GM23338 (cell line): ENCODE results near the gene ACSBG1. TPM values are rescaled to one million over a fixed set of nuclear protein-coding genes. Genes with fewer than 3 reads are reported as not detected.

Experiments used
- ATAC-seq: fragments of 200-7000 bp; cut with Tn5 transposase; 3 replicates; pipeline ENCODE4 v1.9.1; 2020
- DNase-seq: peaks from one replicate; pipeline ENCODE4 v3.0.0-alpha.2; 2015; ENCODE audit warnings: low spot score
- H2AFZ ChIP-seq: fragments of 200-600 bp; sonication (generic); 2 replicates; pipeline ENCODE4 v1.8.0; 2016; ENCODE audit warnings: antibody characterized with exemption, mild to moderate bottlenecking, moderate library complexity
- H3F3A ChIP-seq: fragments of 200-600 bp; sonication (generic); replicated peaks from 2 replicates; pipeline ENCODE4 v1.8.0; 2017; ENCODE audit warnings: antibody characterized with exemption, mixed run types, low read depth
- H3K27ac ChIP-seq: fragments of 200-600 bp; sonication (generic); 2 replicates; pipeline ENCODE4 v1.6.1; 2016; ENCODE audit warnings: low read depth
- H3K27me3 ChIP-seq: fragments of 200-600 bp; sonication (generic); 2 replicates; pipeline ENCODE4 v1.8.0; 2016; ENCODE audit warnings: mild to moderate bottlenecking, mixed run types, moderate library complexity; ENCODE audit not compliant: insufficient read depth
- H3K36me3 ChIP-seq: fragments of 200-600 bp; sonication (generic); 2 replicates; pipeline ENCODE4 v1.8.0; 2016; ENCODE audit warnings: mild to moderate bottlenecking; ENCODE audit not compliant: insufficient read depth
- H3K4me1 ChIP-seq: fragments of 200-600 bp; sonication (generic); 2 replicates; pipeline ENCODE4 v1.8.0; 2016; ENCODE audit warnings: mild to moderate bottlenecking, moderate library complexity; ENCODE audit not compliant: insufficient read depth
- H3K4me2 ChIP-seq: fragments of 200-600 bp; sonication (generic); 2 replicates; pipeline ENCODE4 v1.7.1; 2017; ENCODE audit warnings: mixed run types
- H3K4me3 ChIP-seq: fragments of 200-600 bp; sonication (generic); 2 replicates; pipeline ENCODE4 v1.6.1; 2016; ENCODE audit warnings: mixed run types
- H3K79me2 ChIP-seq: fragments of 200-600 bp; sonication (generic); replicated peaks from 2 replicates; pipeline ENCODE4 v1.8.0; 2017; ENCODE audit warnings: mild to moderate bottlenecking; ENCODE audit not compliant: insufficient read depth
- H3K9me2 ChIP-seq: fragments of 200-600 bp; sonication (generic); 2 replicates; pipeline ENCODE4 v1.8.0; 2017; ENCODE audit not compliant: insufficient read depth
- H4K20me1 ChIP-seq: fragments of 200-600 bp; sonication (generic); replicated peaks from 2 replicates; pipeline ENCODE4 v1.8.0; 2017; ENCODE audit warnings: mild to moderate bottlenecking; ENCODE audit not compliant: insufficient read depth
- H3K27ac Mint-ChIP-seq: 2 replicates; pipeline ENCODE4 v1.8.0; 2020; ENCODE audit warnings: inconsistent platforms, mild to moderate bottlenecking, moderate library complexity, mixed read lengths
- H3K27me3 Mint-ChIP-seq: 3 replicates; pipeline ENCODE4 v1.8.0; 2022; ENCODE audit warnings: low read depth, mild to moderate bottlenecking, moderate library complexity, mixed read lengths, inconsistent platforms; ENCODE audit not compliant: insufficient read depth, poor library complexity
- H3K36me3 Mint-ChIP-seq: 3 replicates; pipeline ENCODE4 v1.8.0; 2021; ENCODE audit warnings: low read depth, mild to moderate bottlenecking, inconsistent platforms, moderate library complexity, mixed read lengths
- H3K4me1 Mint-ChIP-seq: 3 replicates; pipeline ENCODE4 v1.8.0; 2020; ENCODE audit warnings: mild to moderate bottlenecking, inconsistent platforms, mixed read lengths
- H3K4me3 Mint-ChIP-seq: 3 replicates; pipeline ENCODE4 v1.8.0; 2021; ENCODE audit warnings: moderate library complexity, mild to moderate bottlenecking, inconsistent platforms, mixed read lengths
- H3K9me3 Mint-ChIP-seq: 3 replicates; pipeline ENCODE4 v1.8.0; 2020; ENCODE audit warnings: moderate library complexity, mild to moderate bottlenecking, inconsistent platforms, mixed read lengths
- CTCF ChIP-seq, 2 experiments: fragments of 200-600 bp in 1 of 2; sonication (generic) in 1 of 2; conservative IDR thresholded peaks; 2 replicates each; pipeline versions ENCODE4 v1.5.1 to v1.6.1; 2016 to 2017; ENCODE audit warnings: antibody characterized with exemption in 2 of 2, low read depth in 2 of 2, mild to moderate bottlenecking in 2 of 2, moderate library complexity in 1 of 2
- EZH2 ChIP-seq: fragments of 200-600 bp; sonication (generic); IDR thresholded peaks from one replicate; pipeline ENCODE4 v1.8.0; 2017; ENCODE audit warnings: antibody characterized with exemption, mild to moderate bottlenecking, low read depth; ENCODE audit not compliant: unreplicated experiment
- EZH2phosphoT487 ChIP-seq: fragments of 200-600 bp; sonication (generic); IDR thresholded peaks from one replicate; pipeline ENCODE4 v1.8.1; 2018; ENCODE audit warnings: antibody characterized with exemption; ENCODE audit not compliant: unreplicated experiment
- POLR2AphosphoS5 ChIP-seq: IDR thresholded peaks from 2 replicates; pipeline ENCODE4 v1.6.1; 2016; ENCODE audit warnings: antibody characterized with exemption, low read depth
- REST ChIP-seq: IDR thresholded peaks from one replicate; pipeline ENCODE4 v1.6.1; 2018; ENCODE audit warnings: antibody characterized with exemption; ENCODE audit not compliant: unreplicated experiment
- ZNF331 ChIP-seq: fragments of 250-450 bp; sonication (Bioruptor Pico); IDR thresholded peaks from 2 replicates; pipeline ENCODE4 v1.5.0; 2020; ENCODE audit warnings: low read depth, mild to moderate bottlenecking, moderate library complexity
- polyA plus RNA-seq: library from polyadenylated mRNA; unstranded; fragments of >200 nt; fragmentation: Nextera tagmentation; extraction: Ambion mirVana; gene quantifications from 2 replicates; pipeline ENCODE4 v1.2.1, GENCODE V29; 2016
- total RNA-seq: library from RNA; depleted of rRNA; stranded (reverse); fragments of >200 nt; shearing (Covaris generic); gene quantifications from 2 replicates; pipeline ENCODE4 v1.2.3, GENCODE V29; 2014

Gene ACSBG1
- total and polyA plus RNA-seq, 2 experiments from 2014 or later: 1.9 to 10.0 TPM

GRCh38 chr15:78243058-78243457 is 8.7 kb upstream of the ACSBG1 start:
- H3K36me3 Mint-ChIP-seq: no peaks in the 10 kb centered on the region
- Histone ChIP-seq H3F3A (no peaks in the 10 kb centered on the region), H3K4me2 (peak overlapping the region; percentile 75), H4K20me1 (no peaks in the 10 kb centered on the region), H2AFZ (peak overlapping the region; percentile 84), H3K9me2 (no peaks in the 10 kb centered on the region), H3K27ac (peak overlapping the region; percentile 91), H3K36me3 (no peaks in the 10 kb centered on the region), H3K4me3 (no peak overlapping the region), H3K27me3 (no peaks in the 10 kb centered on the region), H3K79me2 (no peaks in the 10 kb centered on the region), H3K4me1 (peaks cover 25% of the 10 kb centered on the region)
- DNase-seq (no peak), ATAC-seq (no peak)
- no peak overlapping the region for H3K4me3 Mint-ChIP-seq
- TF ChIP-seq REST: no peak
- TF ChIP-seq EZH2phosphoT487: no peak
- no peak for TF ChIP-seq ZNF331
- no peak for TF ChIP-seq POLR2AphosphoS5
- H3K9me3 Mint-ChIP-seq: peaks cover 9% of the 10 kb centered on the region; the same call in 2 of the 3 replicates
- H3K4me1 Mint-ChIP-seq: peaks cover 30% of the 10 kb centered on the region
- H3K27ac Mint-ChIP-seq: no peak overlapping the region
- peaks cover 9% of the 10 kb centered on the region for H3K27me3 Mint-ChIP-seq

GRCh38 chr15:78242128-78242527 is 7.8 kb upstream of the ACSBG1 start:
- DNase-seq: peak; percentile 79
- peak; percentile 64 for ATAC-seq
- H3K4me3 ChIP-seq: no peak overlapping the region
- H3K27ac Mint-ChIP-seq: no peak overlapping the region
- H3K36me3 ChIP-seq: no peaks in the 10 kb centered on the region
- H3K27ac ChIP-seq: 0 out of 2 replicates have a peak overlapping the region, but pooled peaks have one; percentile 34
- peaks cover 25% of the 10 kb centered on the region for H3K4me1 ChIP-seq
- no peaks in the 10 kb centered on the region for H3K79me2 ChIP-seq
- no peaks in the 10 kb centered on the region for H3F3A ChIP-seq
- H3K4me1 Mint-ChIP-seq: peaks cover 30% of the 10 kb centered on the region
- H3K9me2 ChIP-seq: no peaks in the 10 kb centered on the region
- no peaks in the 10 kb centered on the region for H4K20me1 ChIP-seq
- peaks cover 15% of the 10 kb centered on the region for H3K27me3 Mint-ChIP-seq
- no peaks in the 10 kb centered on the region for H3K36me3 Mint-ChIP-seq
- no peaks in the 10 kb centered on the region for H3K27me3 ChIP-seq
- H2AFZ ChIP-seq: no peak overlapping the region; the same call in 1 of the 2 replicates
- no peak overlapping the region for H3K4me3 Mint-ChIP-seq
- H3K9me3 Mint-ChIP-seq: peaks cover 9% of the 10 kb centered on the region; the same call in 2 of the 3 replicates
- H3K4me2 ChIP-seq: no peak overlapping the region
- TF ChIP-seq CTCF (conservative IDR thresholded peaks at IDR 0.05; ENCODE audit: low read depth in 2 of 2) (peak; percentile 69 to 78), REST (no peak), EZH2 (no peak)
